Panc1 (cell line): Measurements from ENCODE around the gene C6orf62. TPM values are rescaled to one million over a fixed set of nuclear protein-coding genes. Genes with fewer than 3 reads are reported as not detected.
"Not testable (repeated sequence)": the region's sequence is repeated elsewhere in the genome, so short reads cannot be mapped to it uniquely, and the experiment has no call there.

Experiments
- ATAC-seq: fragments of 200-7000 bp; cut with Tn5 transposase; 2 replicates; pipeline ENCODE4 v1.9.1; 2020; ENCODE audit warnings: mild to moderate bottlenecking, moderate library complexity
- BruUV-seq: library from RNA; stranded (reverse); fragments of 400-500 nt; replicated peaks from 2 replicates; lab custom pipeline; 2021; lab: Mats Ljungman, UMichigan
- CTCF ChIA-PET: fragments of 300-600 bp; sonication (Branson Sonifier 250); formaldehyde crosslinking; loops from one replicate; lab custom pipeline; 2022; ENCODE audit warnings: antibody characterized with exemption; lab: Charles Lee
- POLR2A ChIA-PET: fragments of 300-600 bp; sonication (Branson Sonifier 250); formaldehyde crosslinking; loops from one replicate; lab custom pipeline; 2022; ENCODE audit warnings: antibody characterized with exemption; lab: Charles Lee
- DNase-seq: peaks from one replicate; pipeline ENCODE4 v3.0.0-alpha.2; 2010; ENCODE audit warnings: low read depth, low spot score
- H3K27ac ChIP-seq: 2 replicates; pipeline ENCODE4 v1.5.1; 2011; ENCODE audit warnings: mild to moderate bottlenecking, low read length, inconsistent platforms
- H3K27me3 ChIP-seq: fragments of 200-500 bp; sonication (Bioruptor generic); 2 replicates; pipeline ENCODE4 v1.6.0; 2014; ENCODE audit warnings: low read length, inconsistent platforms; ENCODE audit not compliant: control insufficient read depth, insufficient read depth
- H3K36me3 ChIP-seq: fragments of 200-500 bp; sonication (Bioruptor generic); 2 replicates; pipeline ENCODE4 v1.5.1; 2014; ENCODE audit warnings: inconsistent platforms, mild to moderate bottlenecking, low read length, moderate library complexity; ENCODE audit not compliant: control insufficient read depth, insufficient read depth
- H3K4me1 ChIP-seq: 2 replicates; pipeline ENCODE4 v1.5.1; 2011; ENCODE audit warnings: inconsistent platforms, mild to moderate bottlenecking, low read length, moderate library complexity; ENCODE audit not compliant: control insufficient read depth, insufficient read depth
- H3K4me3 ChIP-seq, 2 experiments: 2 replicates each; pipeline ENCODE4 v1.5.1; 2011 to 2012; ENCODE audit warnings: low read depth in 2 of 2, low read length in 2 of 2, mild to moderate bottlenecking in 2 of 2, inconsistent platforms in 1 of 2, moderate library complexity in 1 of 2
- H3K9me3 ChIP-seq: fragments of 200-500 bp; sonication (Bioruptor generic); 2 replicates; pipeline ENCODE4 v1.5.1; 2014; ENCODE audit warnings: low read depth, mild to moderate bottlenecking, inconsistent platforms, low read length, moderate library complexity; ENCODE audit not compliant: control insufficient read depth, insufficient read depth
- CTCF ChIP-seq: fragments of 450-650 bp; IDR thresholded peaks from 2 replicates; pipeline ENCODE4 v1.5.1; 2017; ENCODE audit warnings: mild to moderate bottlenecking
- POLR2AphosphoS5 ChIP-seq: IDR thresholded peaks from 2 replicates; pipeline ENCODE4 v1.6.1; 2012; ENCODE audit warnings: mild to moderate bottlenecking, low read depth, low read length, moderate library complexity
- SIN3A ChIP-seq: IDR thresholded peaks from 2 replicates; pipeline ENCODE4 v1.6.1; 2012; ENCODE audit warnings: low read depth, mild to moderate bottlenecking, low read length, moderate library complexity, borderline replicate concordance; ENCODE audit not compliant: insufficient read depth
- TCF7L2 ChIP-seq: IDR thresholded peaks from 2 replicates; pipeline ENCODE4 v1.6.1; 2011; ENCODE audit warnings: mild to moderate bottlenecking, low read depth, low read length, inconsistent platforms
- in situ Hi-C: cut with HindIII; loops from 2 replicates; pipeline ENCODE4 v1.10.0; 2016; ENCODE audit warnings: low sequenced_read_pairs, low pct_unique_long_range_greater_than_20kb
- intact Hi-C: fragments of 100-400 bp; cut with micrococcal nuclease; formaldehyde crosslinking; loops from one replicate; pipeline ENCODE4 v1.10.0; 2022; ENCODE audit not compliant: unreplicated experiment
- total RNA-seq: library from RNA; stranded (reverse); gene quantifications from one replicate; pipeline ENCODE4 v1.2.1, GENCODE V29; 2021; ENCODE audit not compliant: unreplicated experiment
- TF ChIP-seq, protein P1 (sequence below), 2 experiments: IDR thresholded peaks; 2 replicates each; pipeline ENCODE4 v1.6.1; 2011 to 2012; ENCODE audit warnings: low read depth in 2 of 2, control low read depth in 1 of 2, low read length in 1 of 2, mild to moderate bottlenecking in 1 of 2, moderate library complexity in 1 of 2; ENCODE audit not compliant: insufficient read depth in 1 of 2

The C6orf62 gene
- total RNA-seq, 1 experiment from 2014 or later: 153 TPM

GRCh38 chr6:24718449-24719124, 367 bp downstream of the C6orf62 start:
- Histone ChIP-seq H3K9me3 (no peaks in the 10 kb centered on the region), H3K27me3 (no peaks in the 10 kb centered on the region), H3K27ac (peak overlapping the region; percentile 98), H3K4me1 (peaks cover 16% of the 10 kb centered on the region), H3K4me3 (peak overlapping the region; percentile 88 to 93), H3K36me3 (peaks cover 42% of the 10 kb centered on the region)
- ATAC-seq (no peak), DNase-seq (no peak)
- intact Hi-C loops (no loop called here), in situ Hi-C loops (no loop called here)
- CTCF ChIA-PET: no interaction called here
- no peak for TF ChIP-seq CTCF
- TF ChIP-seq SIN3A: no peak
- TF ChIP-seq, protein P1, sequence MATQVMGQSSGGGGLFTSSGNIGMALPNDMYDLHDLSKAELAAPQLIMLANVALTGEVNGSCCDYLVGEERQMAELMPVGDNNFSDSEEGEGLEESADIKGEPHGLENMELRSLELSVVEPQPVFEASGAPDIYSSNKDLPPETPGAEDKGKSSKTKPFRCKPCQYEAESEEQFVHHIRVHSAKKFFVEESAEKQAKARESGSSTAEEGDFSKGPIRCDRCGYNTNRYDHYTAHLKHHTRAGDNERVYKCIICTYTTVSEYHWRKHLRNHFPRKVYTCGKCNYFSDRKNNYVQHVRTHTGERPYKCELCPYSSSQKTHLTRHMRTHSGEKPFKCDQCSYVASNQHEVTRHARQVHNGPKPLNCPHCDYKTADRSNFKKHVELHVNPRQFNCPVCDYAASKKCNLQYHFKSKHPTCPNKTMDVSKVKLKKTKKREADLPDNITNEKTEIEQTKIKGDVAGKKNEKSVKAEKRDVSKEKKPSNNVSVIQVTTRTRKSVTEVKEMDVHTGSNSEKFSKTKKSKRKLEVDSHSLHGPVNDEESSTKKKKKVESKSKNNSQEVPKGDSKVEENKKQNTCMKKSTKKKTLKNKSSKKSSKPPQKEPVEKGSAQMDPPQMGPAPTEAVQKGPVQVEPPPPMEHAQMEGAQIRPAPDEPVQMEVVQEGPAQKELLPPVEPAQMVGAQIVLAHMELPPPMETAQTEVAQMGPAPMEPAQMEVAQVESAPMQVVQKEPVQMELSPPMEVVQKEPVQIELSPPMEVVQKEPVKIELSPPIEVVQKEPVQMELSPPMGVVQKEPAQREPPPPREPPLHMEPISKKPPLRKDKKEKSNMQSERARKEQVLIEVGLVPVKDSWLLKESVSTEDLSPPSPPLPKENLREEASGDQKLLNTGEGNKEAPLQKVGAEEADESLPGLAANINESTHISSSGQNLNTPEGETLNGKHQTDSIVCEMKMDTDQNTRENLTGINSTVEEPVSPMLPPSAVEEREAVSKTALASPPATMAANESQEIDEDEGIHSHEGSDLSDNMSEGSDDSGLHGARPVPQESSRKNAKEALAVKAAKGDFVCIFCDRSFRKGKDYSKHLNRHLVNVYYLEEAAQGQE (IDR thresholded peaks at IDR 0.05; ENCODE audit: insufficient read depth in 1 of 2, low read depth in 2 of 2, low read length in 1 of 2): no peak
- no peak for TF ChIP-seq TCF7L2
- TF ChIP-seq POLR2AphosphoS5: no peak
- POLR2A ChIA-PET: no interaction called here
- no TSS peak for BruUV-seq

GRCh38 chr6:24716602-24717148, 2.3 kb downstream of the C6orf62 start:
- H3K27me3 ChIP-seq, H3K27ac ChIP-seq, POLR2A ChIA-PET, ATAC-seq, DNase-seq, H3K9me3 ChIP-seq, in situ Hi-C loops, BruUV-seq, intact Hi-C loops: not testable (repeated sequence)
- H3K4me3 ChIP-seq: peak overlapping the region in 1 of 2 experiments; percentile 93; a peak in 3 of 4 replicates
- H3K4me1 ChIP-seq: peaks cover 13% of the 10 kb centered on the region
- peaks cover 55% of the 10 kb centered on the region for H3K36me3 ChIP-seq
- CTCF ChIA-PET: interaction anchor here (0.5 kb wide), 1 partner anchor 54 kb away, joined by 5 read pairs; no protein-coding TSS in a partner anchor
